Mesendoderm (in vitro differentiated cells): ENCODE measurements around the gene GAL.
A peak's percentile ranks its signal among the peaks of the same experiment; 100 is the strongest.

Source experiments
- DNase-seq: peaks from one replicate; pipeline ENCODE4 v3.0.0; 2013
- H2AK5ac ChIP-seq: 2 replicates; pipeline ENCODE4 v1.6.1; 2013; ENCODE audit warnings: low read length, inconsistent platforms
- H2BK120ac ChIP-seq: 2 replicates; pipeline ENCODE4 v1.6.1; 2013; ENCODE audit warnings: low read depth, mild to moderate bottlenecking, low read length, moderate library complexity, mixed read lengths
- H2BK15ac ChIP-seq: replicated peaks from 2 replicates; pipeline ENCODE4 v1.6.1; 2013; ENCODE audit warnings: low read depth, mild to moderate bottlenecking, moderate library complexity
- H2BK5ac ChIP-seq: 2 replicates; pipeline ENCODE4 v1.6.1; 2013; ENCODE audit warnings: low read length, inconsistent platforms
- H3K18ac ChIP-seq: 2 replicates; pipeline ENCODE4 v1.6.1; 2013; ENCODE audit warnings: mild to moderate bottlenecking, low read length, mixed read lengths
- H3K23ac ChIP-seq: one replicate; pipeline ENCODE4 v1.6.1; 2013; ENCODE audit warnings: low read length
- H3K27ac ChIP-seq: 2 replicates; pipeline ENCODE4 v1.5.1; 2013; ENCODE audit warnings: low read depth, mild to moderate bottlenecking, inconsistent platforms, low read length, moderate library complexity
- H3K27me3 ChIP-seq: 2 replicates; pipeline ENCODE4 v1.6.1; 2013; ENCODE audit warnings: low read length, control low read depth, mild to moderate bottlenecking, inconsistent platforms; ENCODE audit not compliant: insufficient read depth, poor library complexity
- H3K36me3 ChIP-seq: 2 replicates; pipeline ENCODE4 v1.6.1; 2013; ENCODE audit warnings: low read length, inconsistent platforms; ENCODE audit not compliant: control insufficient read depth, insufficient read depth
- H3K4ac ChIP-seq: one replicate; pipeline ENCODE4 v1.6.1; 2013; ENCODE audit warnings: low read depth, mild to moderate bottlenecking, low read length, moderate library complexity
- H3K4me1 ChIP-seq: 2 replicates; pipeline ENCODE4 v1.6.1; 2013; ENCODE audit warnings: low read depth, low read length, inconsistent platforms; ENCODE audit not compliant: control insufficient read depth
- H3K4me2 ChIP-seq: 2 replicates; pipeline ENCODE4 v1.6.1; 2013; ENCODE audit warnings: low read length
- H3K4me3 ChIP-seq: 2 replicates; pipeline ENCODE4 v1.5.1; 2013; ENCODE audit warnings: mild to moderate bottlenecking, low read length
- H3K56ac ChIP-seq: one replicate; pipeline ENCODE4 v1.6.1; 2013; ENCODE audit warnings: low read length
- H3K79me1 ChIP-seq: 2 replicates; pipeline ENCODE4 v1.6.1; 2013; ENCODE audit warnings: low read length, inconsistent platforms
- H3K79me2 ChIP-seq: 2 replicates; pipeline ENCODE4 v1.6.1; 2013; ENCODE audit warnings: mild to moderate bottlenecking, low read length; ENCODE audit not compliant: control insufficient read depth, insufficient read depth
- H3K9ac ChIP-seq: 2 replicates; pipeline ENCODE4 v1.6.1; 2013; ENCODE audit warnings: low read length, inconsistent platforms
- H4K5ac ChIP-seq: one replicate; pipeline ENCODE4 v1.6.1; 2013; ENCODE audit warnings: low read length
- H4K8ac ChIP-seq: one replicate; pipeline ENCODE4 v1.6.1; 2013; ENCODE audit warnings: low read depth, mild to moderate bottlenecking, control low read depth, low read length, moderate library complexity
- WGBS: extraction: QIAGEN DNeasy Blood & Tissue Kit; methylation state at CpG from one replicate; pipeline ENCODE4 v1.1.7; 2013; ENCODE audit warnings: low lambda C conversion rate, missing lambda C conversion rate; ENCODE audit not compliant: insufficient coverage; ENCODE audit errors: extremely low coverage; 5-methylcytosine and 5-hydroxymethylcytosine counted together

The GAL gene

GRCh38 chr11:68704887-68705286 is 20.5 kb downstream of the GAL start:
- peak; percentile 56 for DNase-seq
- Histone ChIP-seq H3K79me2 (no peaks in the 10 kb centered on the region), H3K4ac (no peak overlapping the region), H3K27ac (no peak overlapping the region), H2BK15ac (no peak overlapping the region), H3K4me2 (no peak overlapping the region), H4K5ac (no peak overlapping the region), H3K18ac (no peak overlapping the region), H3K27me3 (no peaks in the 10 kb centered on the region), H3K36me3 (no peaks in the 10 kb centered on the region), H3K23ac (no peak overlapping the region), H4K8ac (no peak overlapping the region), H3K4me1 (no peaks in the 10 kb centered on the region), H3K4me3 (no peak overlapping the region), H3K79me1 (no peaks in the 10 kb centered on the region), H2BK5ac (no peak overlapping the region), H2BK120ac (no peak overlapping the region), H3K56ac (peak overlapping the region; percentile 59), H2AK5ac (no peak overlapping the region), H3K9ac (no peak overlapping the region)
- WGBS, result no CpG with 5 or more reads among the region's 16 CpGs

GRCh38 chr11:68707527-68707926 is 23.2 kb downstream of the GAL start:
- WGBS, result no CpG with 5 or more reads among the region's 7 CpGs

GRCh38 chr11:68709062-68709461 is 24.7 kb downstream of the GAL start:
- Histone ChIP-seq H2BK15ac (no peak overlapping the region), H2BK5ac (no peak overlapping the region), H3K79me1 (no peaks in the 10 kb centered on the region), H3K27me3 (no peaks in the 10 kb centered on the region), H2BK120ac (no peak overlapping the region), H3K4me3 (no peak overlapping the region), H3K79me2 (no peaks in the 10 kb centered on the region), H4K5ac (no peak overlapping the region), H3K18ac (no peak overlapping the region), H2AK5ac (no peak overlapping the region), H4K8ac (no peak overlapping the region), H3K36me3 (no peaks in the 10 kb centered on the region), H3K4me2 (no peak overlapping the region), H3K4ac (no peak overlapping the region), H3K56ac (peak overlapping the region; percentile 30), H3K9ac (no peak overlapping the region), H3K4me1 (no peaks in the 10 kb centered on the region), H3K23ac (no peak overlapping the region), H3K27ac (no peak overlapping the region)
- DNase-seq, result no peak
- no CpG with 5 or more reads among the region's 12 CpGs for WGBS

More at GRCh38 chr11:68707527-68707926, 23.2 kb downstream of the GAL start:
- Histone ChIP-seq H2BK5ac (no peak overlapping the region), H3K79me1 (no peaks in the 10 kb centered on the region), H3K27me3 (no peaks in the 10 kb centered on the region), H3K36me3 (no peaks in the 10 kb centered on the region), H3K4ac (no peak overlapping the region), H3K23ac (no peak overlapping the region), H2BK15ac (no peak overlapping the region), H3K9ac (no peak overlapping the region), H3K18ac (no peak overlapping the region), H2AK5ac (no peak overlapping the region), H4K8ac (no peak overlapping the region), H2BK120ac (no peak overlapping the region), H4K5ac (no peak overlapping the region), H3K56ac (no peak overlapping the region), H3K79me2 (no peaks in the 10 kb centered on the region), H3K4me3 (no peak overlapping the region), H3K4me2 (no peak overlapping the region), H3K4me1 (no peaks in the 10 kb centered on the region), H3K27ac (no peak overlapping the region)
- no peak for DNase-seq

GRCh38 chr11:68710409-68710808 is 26.1 kb downstream of the GAL start:
- Histone ChIP-seq H3K23ac (no peak overlapping the region), H3K27me3 (no peaks in the 10 kb centered on the region), H3K18ac (no peak overlapping the region), H3K4me2 (no peak overlapping the region), H3K4ac (no peak overlapping the region), H3K4me3 (no peak overlapping the region), H3K79me2 (no peaks in the 10 kb centered on the region), H2AK5ac (no peak overlapping the region), H3K79me1 (no peaks in the 10 kb centered on the region), H2BK5ac (no peak overlapping the region), H3K36me3 (no peaks in the 10 kb centered on the region), H3K4me1 (peaks cover 1% of the 10 kb centered on the region), H3K9ac (no peak overlapping the region), H3K56ac (peak overlapping the region; percentile 12), H4K5ac (no peak overlapping the region), H2BK15ac (no peak overlapping the region), H4K8ac (no peak overlapping the region), H3K27ac (no peak overlapping the region), H2BK120ac (no peak overlapping the region)
- DNase-seq, result no peak
- WGBS, result no CpG with 5 or more reads among the region's 11 CpGs

- Histone ChIP-seq H3K18ac (no peak overlapping the region), H3K79me1 (no peaks in the 10 kb centered on the region), H4K8ac (no peak overlapping the region), H3K4me2 (no peak overlapping the region), H3K4ac (no peak overlapping the region), H3K27ac (no peak overlapping the region), H3K23ac (no peak overlapping the region), H3K27me3 (no peaks in the 10 kb centered on the region), H2AK5ac (no peak overlapping the region), H3K4me3 (no peak overlapping the region), H3K4me1 (peaks cover 2% of the 10 kb centered on the region), H3K79me2 (no peaks in the 10 kb centered on the region), H2BK15ac (no peak overlapping the region), H3K9ac (no peak overlapping the region), H3K36me3 (no peaks in the 10 kb centered on the region), H3K56ac (no peak overlapping the region), H4K5ac (no peak overlapping the region), H2BK120ac (no peak overlapping the region), H2BK5ac (no peak overlapping the region)
- DNase-seq, result no peak
- 100% methylated on average over 8 of the region's 8 CpGs for WGBS
Measured at GRCh38 chr11:68711114-68711513, 26.8 kb downstream of the GAL start.

- no peak overlapping the region for H2BK120ac ChIP-seq
- H3K27me3 ChIP-seq, result no peaks in the 10 kb centered on the region
- H2BK15ac ChIP-seq, result no peak overlapping the region
- no peak overlapping the region for H3K4ac ChIP-seq
- no peak overlapping the region for H3K4me2 ChIP-seq
- H3K27ac ChIP-seq, result no peak overlapping the region
- no peak overlapping the region for H2AK5ac ChIP-seq
- no peak overlapping the region for H3K56ac ChIP-seq
- H4K8ac ChIP-seq, result no peak overlapping the region
- H3K79me1 ChIP-seq, result no peaks in the 10 kb centered on the region
- no peak overlapping the region for H2BK5ac ChIP-seq
- H3K23ac ChIP-seq, result no peak overlapping the region
- peaks cover 2% of the 10 kb centered on the region for H3K4me1 ChIP-seq
- no peak overlapping the region for H4K5ac ChIP-seq
- no peak overlapping the region for H3K4me3 ChIP-seq
- H3K36me3 ChIP-seq, result no peaks in the 10 kb centered on the region
- H3K18ac ChIP-seq, result no peak overlapping the region
- H3K79me2 ChIP-seq, result no peaks in the 10 kb centered on the region
- 100% methylated on average over 1 of the region's 23 CpGs for WGBS
- no peak overlapping the region for H3K9ac ChIP-seq
- DNase-seq, result no peak
Measured at GRCh38 chr11:68714060-68714856, 29.9 kb downstream of the GAL start.
